22Rv1 (cell line): ENCODE measurements around the gene FOXA3.

ENCODE experiments used
- ZFX ChIP-seq: fragments of 450-650 bp; IDR thresholded peaks from 2 replicates; pipeline ENCODE4 v1.6.1; 2017; ENCODE audit warnings: antibody characterized with exemption, borderline replicate concordance
- TF ChIP-seq, protein P1 (sequence below): fragments of 450-650 bp; IDR thresholded peaks from 2 replicates; pipeline ENCODE4 v1.5.1; 2017; ENCODE audit warnings: mild to moderate bottlenecking

- TF ChIP-seq, protein P1, sequence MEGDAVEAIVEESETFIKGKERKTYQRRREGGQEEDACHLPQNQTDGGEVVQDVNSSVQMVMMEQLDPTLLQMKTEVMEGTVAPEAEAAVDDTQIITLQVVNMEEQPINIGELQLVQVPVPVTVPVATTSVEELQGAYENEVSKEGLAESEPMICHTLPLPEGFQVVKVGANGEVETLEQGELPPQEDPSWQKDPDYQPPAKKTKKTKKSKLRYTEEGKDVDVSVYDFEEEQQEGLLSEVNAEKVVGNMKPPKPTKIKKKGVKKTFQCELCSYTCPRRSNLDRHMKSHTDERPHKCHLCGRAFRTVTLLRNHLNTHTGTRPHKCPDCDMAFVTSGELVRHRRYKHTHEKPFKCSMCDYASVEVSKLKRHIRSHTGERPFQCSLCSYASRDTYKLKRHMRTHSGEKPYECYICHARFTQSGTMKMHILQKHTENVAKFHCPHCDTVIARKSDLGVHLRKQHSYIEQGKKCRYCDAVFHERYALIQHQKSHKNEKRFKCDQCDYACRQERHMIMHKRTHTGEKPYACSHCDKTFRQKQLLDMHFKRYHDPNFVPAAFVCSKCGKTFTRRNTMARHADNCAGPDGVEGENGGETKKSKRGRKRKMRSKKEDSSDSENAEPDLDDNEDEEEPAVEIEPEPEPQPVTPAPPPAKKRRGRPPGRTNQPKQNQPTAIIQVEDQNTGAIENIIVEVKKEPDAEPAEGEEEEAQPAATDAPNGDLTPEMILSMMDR = no peak
- TF ChIP-seq ZFX = no peak
Measured at GRCh38 chr19:45886427-45887199, 22.5 kb downstream of the FOXA3 start.
